Germinal center (tissue), 1 donor: ENCODE data around the gene SLC46A2.

Experiments
- DNase-seq: peaks from one replicate; pipeline ENCODE4 v3.0.0; 2012; ENCODE audit warnings: mixed read lengths, low spot score

SLC46A2 gene

GRCh38 chr9:112886351-112886750, 4.3 kb downstream of the SLC46A2 start:
- no peak for DNase-seq

GRCh38 chr9:112885324-112885723, 5.4 kb downstream of the SLC46A2 start:
- no peak for DNase-seq

GRCh38 chr9:112884721-112885120, 6.0 kb downstream of the SLC46A2 start:
- DNase-seq, result no peak

- DNase-seq, result no peak
These were observed 6.6 kb downstream of the SLC46A2 start for GRCh38 chr9:112884101-112884500.

GRCh38 chr9:112881331-112881730, 9.3 kb downstream of the SLC46A2 start:
- no peak for DNase-seq

GRCh38 chr9:112880650-112881049, 10.0 kb downstream of the SLC46A2 start:
- no peak for DNase-seq

GRCh38 chr9:112878752-112879151, 11.9 kb downstream of the SLC46A2 start:
- no peak for DNase-seq

- DNase-seq, result no peak
These were observed 16.8 kb downstream of the SLC46A2 start for GRCh38 chr9:112873773-112874405.

GRCh38 chr9:112872019-112872418, 18.7 kb downstream of the SLC46A2 start:
- no peak for DNase-seq

GRCh38 chr9:112870556-112870955, 20.1 kb downstream of the SLC46A2 start:
- DNase-seq, result no peak

- no peak for DNase-seq
These were observed 20.8 kb downstream of the SLC46A2 start for GRCh38 chr9:112869917-112870316.

GRCh38 chr9:112869041-112869529, 21.6 kb downstream of the SLC46A2 start:
- DNase-seq, result no peak

- no peak for DNase-seq
These were observed 22.2 kb downstream of the SLC46A2 start for GRCh38 chr9:112868461-112868860.

GRCh38 chr9:112867275-112867991, 23.2 kb downstream of the SLC46A2 start:
- DNase-seq, result no peak

GRCh38 chr9:112866662-112867274, 23.9 kb downstream of the SLC46A2 start:
- DNase-seq, result no peak

GRCh38 chr9:112864982-112865381, 25.7 kb downstream of the SLC46A2 start:
- DNase-seq, result no peak

GRCh38 chr9:112864403-112864802, 26.3 kb downstream of the SLC46A2 start:
- DNase-seq, result no peak

GRCh38 chr9:112863746-112864145, 26.9 kb downstream of the SLC46A2 start:
- DNase-seq, result no peak

- no peak for DNase-seq
These were observed 27.5 kb downstream of the SLC46A2 start for GRCh38 chr9:112863214-112863613.

GRCh38 chr9:112861638-112862555, 28.8 kb downstream of the SLC46A2 start:
- no peak for DNase-seq

GRCh38 chr9:112861155-112861554, 29.5 kb downstream of the SLC46A2 start:
- no peak for DNase-seq

- no peak for DNase-seq
These were observed 30.2 kb downstream of the SLC46A2 start for GRCh38 chr9:112860451-112860850.
